NCI-H524 treated with DMSO at 0.1 percent for 48 hours (cell line): ENCODE measurements around the gene EIF1.
"Not testable (repeated sequence)": the region's sequence is repeated elsewhere in the genome, so short reads cannot be mapped to it uniquely, and the experiment has no call there.

Experiments
- DNase-seq: peaks from one replicate; lab custom pipeline; 2025; lab: John Stamatoyannopoulos, UW

Gene EIF1

GRCh38 chr17:41678907-41679739 is 9.6 kb upstream of the EIF1 start:
- no peak for DNase-seq

DNA sequence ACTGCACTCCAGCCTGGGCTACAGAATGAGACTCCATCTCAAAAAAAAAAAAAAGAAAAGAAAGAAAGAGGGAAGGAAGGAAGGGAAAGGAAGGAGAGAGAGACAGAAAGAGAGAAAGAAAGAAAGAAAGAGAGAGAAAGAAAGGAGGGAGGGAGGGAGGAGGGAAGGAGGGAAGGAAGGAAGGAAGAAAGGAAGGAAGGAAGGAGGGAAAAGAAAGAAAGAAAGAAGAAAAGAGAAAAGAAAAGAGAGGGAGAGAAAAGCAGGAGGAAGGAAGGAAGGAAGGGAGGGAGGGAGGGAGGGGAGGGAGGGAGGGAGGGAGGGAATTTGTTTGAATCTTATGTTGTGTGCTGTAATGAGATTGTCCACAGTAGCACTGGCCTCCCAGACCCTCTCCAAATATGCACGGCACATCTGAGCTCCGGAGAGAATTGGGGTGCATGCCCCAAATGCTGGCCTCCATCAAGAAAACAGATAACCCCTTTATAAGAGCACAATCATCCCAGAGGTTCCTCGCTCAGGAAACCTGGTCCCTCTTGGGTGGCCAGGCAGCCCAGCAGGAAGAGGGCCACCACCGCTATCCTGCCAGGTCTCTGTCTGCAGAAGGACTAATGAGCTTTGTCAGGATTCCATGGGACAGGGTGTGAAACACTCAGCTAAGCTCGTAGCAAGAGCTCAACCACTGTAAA is 8.8 kb upstream of the EIF1 start:
- no peak for DNase-seq

GRCh38 chr17:41680426-41681040 is 8.2 kb upstream of the EIF1 start:
- no peak for DNase-seq

- DNase-seq, result no peak
These were observed 6.9 kb upstream of the EIF1 start for GRCh38 chr17:41681776-41682175.

GRCh38 chr17:41682631-41683030 is 6.1 kb upstream of the EIF1 start:
- DNase-seq, result no peak

- DNase-seq, result no peak
These were observed 5.2 kb upstream of the EIF1 start for GRCh38 chr17:41683441-41684007.

DNA sequence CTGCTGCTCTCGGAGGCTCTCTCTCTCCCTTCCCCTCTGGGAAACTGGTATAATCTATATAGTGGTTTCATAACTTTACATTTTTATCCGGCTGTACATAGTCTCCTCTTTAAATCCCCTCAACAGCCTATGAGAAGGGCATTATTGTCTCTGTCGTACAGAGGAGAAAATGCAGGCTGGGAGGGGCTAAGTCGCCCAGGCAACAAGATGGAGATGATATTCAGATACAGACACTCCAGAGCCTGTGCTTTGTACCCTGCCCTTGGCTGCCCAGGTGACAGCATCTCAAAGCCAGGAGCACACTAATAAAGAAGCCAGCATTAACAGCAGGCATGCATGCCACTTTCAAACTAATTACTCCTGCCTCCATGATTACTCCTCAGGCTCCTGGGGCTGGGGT is 4.7 kb upstream of the EIF1 start:
- no peak for DNase-seq

DNA sequence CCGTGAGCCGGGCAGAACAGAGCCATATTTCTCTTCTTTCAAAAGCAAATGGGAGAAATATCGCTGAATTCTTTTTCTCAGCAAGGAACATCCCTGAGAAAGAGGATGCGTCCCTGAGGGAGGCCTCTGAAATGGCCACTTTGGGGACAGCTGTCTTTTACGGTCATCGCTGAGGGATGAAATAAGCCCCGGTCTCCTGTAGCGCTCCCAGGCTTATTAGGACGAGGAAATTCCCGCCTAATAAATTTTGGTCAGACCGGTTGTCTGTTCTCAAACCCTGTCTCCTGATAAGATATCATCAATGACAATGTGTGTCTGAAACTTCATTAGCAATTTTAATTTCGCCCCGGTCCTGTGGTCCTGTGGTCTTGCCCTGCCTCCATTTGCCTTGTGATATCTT is 2.9 kb upstream of the EIF1 start:
- DNase-seq, result not testable (repeated sequence)

- DNase-seq, result no peak
These were observed 2.4 kb upstream of the EIF1 start for GRCh38 chr17:41686281-41686680.

DNA sequence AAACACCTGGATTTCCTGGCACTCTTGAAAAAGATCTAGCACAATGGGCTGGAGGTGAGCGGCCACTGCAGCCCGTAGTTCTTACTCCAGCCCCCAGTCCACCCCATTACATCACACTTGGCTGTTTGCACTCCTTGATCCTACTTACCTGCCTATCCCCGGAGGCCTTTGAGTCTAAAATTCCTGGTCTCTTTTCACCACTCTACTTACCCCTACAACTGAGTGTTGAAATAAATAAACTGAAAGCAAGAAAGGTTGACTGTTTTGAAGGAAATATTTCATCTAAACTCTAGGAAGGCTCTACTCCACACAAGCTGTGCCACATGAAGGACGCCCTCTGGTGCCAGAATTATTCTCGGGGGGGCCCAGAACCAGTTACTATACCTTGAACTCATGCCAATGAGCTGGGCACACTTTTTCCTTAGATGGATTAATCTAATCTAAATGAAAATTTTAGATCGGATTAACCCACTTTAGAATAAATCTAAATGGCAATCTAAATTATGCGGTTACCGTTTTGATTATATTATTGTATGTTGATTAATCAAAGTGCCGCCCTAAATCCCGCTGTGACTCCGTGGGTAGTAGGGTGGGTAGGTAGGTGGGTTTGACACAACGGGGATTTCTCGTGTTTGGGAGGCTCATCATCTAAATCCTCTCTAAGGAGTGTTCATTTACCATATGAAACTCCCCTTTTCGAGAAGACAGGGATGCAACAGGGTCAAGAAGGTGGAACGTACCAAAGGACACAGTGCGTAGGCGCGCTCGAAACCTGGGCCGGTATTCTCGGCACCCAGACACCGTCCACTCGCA is 651 bp upstream of the EIF1 start:
- no peak for DNase-seq

- DNase-seq, result no peak
These were observed 1.0 kb downstream of the EIF1 start for GRCh38 chr17:41689497-41690299.

DNA sequence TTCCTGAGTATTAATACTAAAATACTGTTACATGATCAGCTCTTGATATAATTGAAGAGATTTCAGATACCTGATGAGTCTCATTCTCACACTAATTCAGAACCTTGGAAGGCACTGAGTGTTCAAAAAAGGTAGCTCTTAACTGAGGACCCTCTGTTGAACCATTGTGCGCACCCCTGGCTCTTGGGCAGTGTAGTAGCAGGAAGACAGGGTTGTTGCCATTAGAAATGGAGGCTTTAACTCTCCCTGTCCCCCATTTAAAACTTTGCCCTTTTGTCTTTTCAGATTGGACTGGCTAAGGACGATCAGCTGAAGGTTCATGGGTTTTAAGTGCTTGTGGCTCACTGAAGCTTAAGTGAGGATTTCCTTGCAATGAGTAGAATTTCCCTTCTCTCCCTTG is 1.8 kb downstream of the EIF1 start:
- DNase-seq, result no peak

DNA sequence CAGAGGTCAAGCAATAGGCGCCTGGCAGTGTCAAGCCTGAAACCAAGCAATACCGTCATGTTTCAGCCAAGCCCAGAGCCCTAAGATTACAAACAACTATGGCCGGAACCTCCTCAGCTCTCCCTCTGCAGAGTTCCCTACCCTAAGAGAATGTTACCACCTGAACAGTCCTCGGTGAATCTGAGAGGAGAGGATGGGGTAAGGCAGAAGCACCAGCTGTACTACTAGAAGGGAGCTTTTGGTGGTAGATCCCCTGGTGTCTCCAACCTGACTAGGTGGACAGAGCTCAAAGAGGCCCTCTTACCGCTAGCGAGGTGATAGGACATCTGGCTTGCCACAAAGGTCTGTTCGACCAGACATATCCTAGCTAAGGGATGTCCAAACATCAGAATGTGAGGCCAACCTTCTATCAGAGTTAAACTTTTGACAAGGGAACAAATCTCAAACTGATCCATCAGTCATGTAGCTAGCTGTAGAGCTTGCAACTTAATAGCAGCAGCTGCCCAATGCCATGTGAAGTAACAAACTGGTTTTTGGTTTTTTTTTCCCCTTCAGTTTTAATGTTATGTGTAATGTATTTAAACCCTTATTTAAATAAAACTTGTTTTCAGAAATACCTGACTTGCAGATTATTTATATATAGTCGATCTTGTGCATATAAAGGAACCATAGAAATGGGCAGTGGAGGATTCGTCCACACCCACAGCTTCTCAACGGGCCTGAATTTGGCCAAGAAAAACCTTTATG is 2.5 kb downstream of the EIF1 start:
- no peak for DNase-seq

DNA sequence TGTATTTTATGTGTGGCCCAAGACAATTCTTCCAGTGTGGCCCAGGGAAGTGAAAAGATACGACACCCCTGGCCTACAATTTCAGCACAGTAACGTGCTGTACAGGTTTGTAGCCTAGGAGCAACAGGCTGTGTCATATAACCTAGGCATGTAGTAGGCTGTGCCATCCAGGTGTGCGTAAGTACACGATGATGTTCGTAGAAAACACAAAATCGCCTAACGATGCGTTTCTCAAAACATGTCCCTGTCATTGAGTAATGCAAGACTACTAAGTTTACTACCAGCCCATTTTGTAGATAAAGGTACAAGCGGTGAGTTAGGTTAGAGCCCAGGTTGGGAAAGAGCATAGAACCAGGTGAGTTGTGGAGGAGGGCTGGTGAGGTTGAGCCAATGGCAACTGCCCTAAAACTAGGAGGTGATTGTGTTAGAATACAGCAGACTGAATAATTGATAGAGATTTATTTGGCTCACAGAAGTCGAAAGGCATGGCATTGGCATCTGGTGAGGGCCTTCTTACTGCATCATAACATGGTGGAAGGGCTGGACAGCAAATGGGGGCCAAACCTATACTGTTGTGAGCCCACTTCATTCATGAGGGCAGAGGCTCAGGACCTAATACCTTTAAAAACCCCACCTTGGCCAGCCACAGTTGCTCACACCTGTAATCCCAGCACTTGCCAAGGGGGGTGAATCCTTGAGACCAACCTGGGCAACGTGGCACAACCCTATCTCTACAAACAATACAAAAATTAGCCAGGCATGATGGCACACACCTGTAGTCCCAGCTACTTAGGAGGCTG is 4.2 kb downstream of the EIF1 start:
- no peak for DNase-seq

- no peak for DNase-seq
These were observed 6.5 kb downstream of the EIF1 start for GRCh38 chr17:41695134-41695661.

DNA sequence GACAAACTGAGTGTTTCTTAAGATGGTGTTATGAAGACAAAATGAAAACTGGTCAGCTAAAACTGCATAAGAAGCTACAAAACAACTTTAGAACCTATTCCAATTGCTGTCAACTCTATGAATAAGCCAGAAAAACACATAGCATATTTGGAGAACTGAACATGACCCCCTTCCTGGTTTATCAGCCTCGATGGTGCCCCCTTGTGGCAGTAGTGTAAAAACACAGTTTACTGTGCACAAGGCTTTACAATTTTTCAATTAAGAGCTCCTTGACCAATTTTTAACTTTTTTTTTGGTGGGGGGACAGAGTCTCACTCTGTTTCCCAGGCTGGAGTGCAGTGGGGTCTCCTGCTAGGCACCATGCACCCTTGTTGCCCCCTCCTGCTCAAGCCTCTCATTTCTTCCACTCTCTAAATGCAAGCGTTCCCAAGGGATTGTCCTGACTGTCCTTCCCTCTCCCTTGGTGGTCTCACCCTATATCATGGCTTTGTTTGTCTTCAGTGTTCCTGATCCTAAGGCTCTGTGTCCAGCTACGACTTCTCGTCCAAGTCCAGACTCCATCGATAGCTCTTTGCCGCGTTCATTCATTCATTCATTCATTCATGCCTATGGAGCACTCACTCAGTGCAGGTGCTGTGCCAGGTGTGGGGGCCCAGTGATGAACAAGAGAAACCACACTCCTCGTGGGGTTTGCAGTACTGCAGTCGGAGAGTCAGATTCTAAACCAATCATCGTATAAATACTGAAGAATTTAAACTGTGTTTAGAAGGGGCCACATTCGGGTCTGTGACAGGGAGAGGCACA is 7.5 kb downstream of the EIF1 start:
- DNase-seq, result no peak

- no peak for DNase-seq
These were observed 8.7 kb downstream of the EIF1 start for GRCh38 chr17:41697122-41697962.
